ENCODE data around the gene HS6ST1.

The HS6ST1 gene

DNA sequence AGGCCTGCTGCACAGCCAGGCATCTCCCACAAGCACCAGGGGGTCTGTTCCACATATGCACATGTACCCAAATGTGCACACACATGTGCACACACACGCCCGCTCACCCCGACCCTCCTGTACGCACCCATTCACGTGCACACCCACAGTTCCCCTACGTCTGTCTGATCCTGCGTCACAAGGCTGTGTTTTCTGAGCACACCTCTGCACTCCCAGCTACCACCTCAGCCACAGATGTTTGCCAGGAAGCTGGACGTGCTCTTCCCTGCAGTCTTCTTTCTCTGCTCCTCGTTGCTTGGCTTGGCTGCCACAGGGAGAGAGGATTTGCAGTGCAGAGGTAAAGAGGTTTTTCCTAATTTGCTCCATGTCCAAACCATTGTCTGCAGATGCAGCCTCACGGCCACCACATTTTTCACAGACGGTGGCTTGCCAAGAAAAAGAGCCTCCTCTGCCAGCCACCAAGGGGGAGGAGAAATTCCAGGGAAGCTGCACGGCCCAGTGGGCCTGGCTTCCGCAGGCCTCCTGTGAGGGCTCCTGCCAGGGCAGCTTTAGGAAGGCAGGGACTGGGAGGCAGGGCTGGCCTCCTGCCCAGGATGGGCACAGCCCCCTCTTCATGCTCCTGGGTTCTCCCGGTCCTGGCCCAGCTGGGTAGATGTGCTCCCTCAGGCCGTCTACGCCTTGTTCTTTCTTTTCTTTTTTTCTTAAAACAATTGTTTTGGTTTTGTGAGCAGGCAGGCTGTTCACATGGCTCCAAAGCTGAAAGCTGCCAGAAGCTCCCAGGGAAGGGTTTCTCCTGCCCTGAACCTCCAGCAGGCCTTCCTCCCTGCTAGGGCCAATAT, 29.3 kb upstream of the HS6ST1 start:
- no peak for DNase-seq

DNA sequence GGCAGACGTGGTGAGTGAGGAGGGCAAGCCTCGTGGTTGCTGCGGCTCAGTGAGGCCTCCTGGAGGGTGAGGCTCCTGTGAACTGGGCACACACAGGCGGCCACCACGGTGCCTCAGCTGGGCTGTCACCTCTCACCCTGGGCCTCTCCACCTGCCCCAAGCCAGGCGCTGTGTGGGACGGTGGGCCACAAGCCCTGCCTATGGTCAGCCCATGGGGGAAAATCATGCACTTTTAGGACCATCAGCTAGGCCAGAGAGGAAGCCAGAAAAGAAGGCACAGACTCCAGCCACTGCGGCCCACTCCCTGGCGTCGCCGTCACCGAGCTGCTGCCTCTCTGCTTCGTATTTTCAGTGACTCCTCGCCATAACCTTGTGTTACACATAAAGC, 28.5 kb upstream of the HS6ST1 start:
- DNase-seq: no peak

DNA sequence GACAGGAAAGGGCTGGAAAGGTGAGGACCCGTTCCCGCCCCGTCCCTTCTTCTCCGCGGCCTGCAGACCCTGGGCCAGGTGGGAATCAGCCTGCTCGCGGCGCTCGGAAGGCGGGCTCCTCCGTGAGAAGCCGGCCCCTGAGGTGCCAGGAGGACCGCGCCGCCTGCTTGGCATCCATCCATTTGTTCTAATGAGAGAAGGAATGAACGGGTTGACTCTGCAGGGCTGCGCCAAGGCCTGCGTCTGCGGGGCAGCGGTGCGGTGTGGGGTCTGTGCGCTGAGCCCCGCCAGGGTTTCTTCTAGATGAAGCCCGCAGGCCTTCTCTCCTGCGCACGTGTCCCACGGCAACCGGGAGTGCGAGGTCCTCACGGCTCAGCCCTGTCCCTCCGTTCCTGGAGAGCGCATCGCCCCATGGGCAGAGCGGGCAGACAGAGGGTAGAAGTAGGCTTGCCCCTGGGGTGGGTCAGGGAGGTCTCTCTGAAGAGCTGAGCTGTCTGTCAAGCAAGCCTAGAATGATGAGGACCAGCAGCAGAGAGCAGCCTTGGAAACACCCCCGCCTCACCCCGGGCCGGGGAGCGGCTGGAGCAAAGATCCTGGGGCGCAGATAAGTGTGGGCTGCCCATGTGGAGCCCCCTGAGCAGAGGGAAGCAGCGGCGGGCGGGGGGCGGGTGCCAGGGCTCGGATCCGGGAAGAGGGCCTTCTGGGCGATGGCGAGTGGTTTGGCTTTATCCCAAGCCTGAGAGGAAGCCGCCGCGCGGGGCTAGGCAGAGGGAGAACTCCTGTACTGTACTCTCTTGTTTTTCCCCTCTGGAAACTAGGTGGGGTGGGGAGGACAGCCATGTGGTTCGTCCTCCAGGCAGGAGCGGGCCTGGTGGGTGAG, 27.9 kb upstream of the HS6ST1 start:
- DNase-seq: no peak

DNA sequence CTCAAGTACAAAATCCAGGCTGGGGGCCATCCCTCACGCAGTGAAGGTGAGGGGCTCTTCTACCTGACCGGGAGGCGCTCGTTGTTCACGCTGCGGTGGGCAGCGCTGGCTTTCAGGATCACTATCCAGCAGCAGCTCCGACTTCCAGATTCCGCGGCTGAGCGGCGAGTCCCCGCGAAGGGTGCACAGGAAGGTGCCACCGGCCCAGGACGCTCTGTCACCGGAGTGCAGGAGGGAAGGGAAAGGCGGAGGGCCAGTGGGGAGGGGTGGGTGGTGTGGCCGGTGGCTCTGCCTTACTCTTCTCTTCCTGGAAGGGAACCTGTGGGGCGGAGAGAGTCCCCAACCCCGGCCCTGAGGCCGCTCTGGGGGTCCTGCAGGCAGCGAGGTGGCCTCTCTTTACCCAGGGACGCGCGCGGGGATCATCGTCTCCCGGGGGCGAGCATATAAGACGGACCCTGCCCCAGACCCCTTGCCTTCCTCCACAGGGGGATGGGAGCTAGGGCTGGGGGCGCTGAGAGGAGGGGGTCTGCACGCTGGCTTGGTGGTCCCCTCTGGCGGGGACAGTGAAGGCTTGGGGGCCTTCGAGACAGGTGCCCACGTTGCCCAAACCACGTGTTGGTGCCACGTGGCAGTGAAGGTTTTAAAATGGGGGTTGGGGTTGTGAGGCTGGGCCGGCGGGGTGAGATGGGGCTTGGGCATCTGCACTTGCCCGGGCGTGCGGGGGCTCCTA, 26.9 kb upstream of the HS6ST1 start:
- DNase-seq: no peak

DNA sequence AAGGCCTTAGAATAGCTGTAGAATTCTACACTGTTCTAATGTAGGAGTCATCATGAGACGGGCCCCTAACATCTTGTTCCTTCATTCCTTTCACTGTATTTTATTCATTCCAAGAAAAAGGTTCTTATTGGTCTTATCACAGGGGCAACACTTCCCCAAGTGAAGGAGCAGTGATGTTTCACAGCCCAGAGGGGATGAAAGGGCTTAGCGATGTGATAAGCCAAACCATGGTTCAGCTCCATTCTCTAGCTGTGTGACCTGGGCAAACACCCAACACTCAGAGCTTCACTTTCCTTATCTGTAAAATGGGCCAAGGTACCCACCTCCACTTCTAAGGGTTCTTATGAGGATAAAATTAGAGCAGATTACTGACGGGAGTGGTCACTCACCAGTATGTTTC, 25.4 kb upstream of the HS6ST1 start:
- no peak for DNase-seq

DNA sequence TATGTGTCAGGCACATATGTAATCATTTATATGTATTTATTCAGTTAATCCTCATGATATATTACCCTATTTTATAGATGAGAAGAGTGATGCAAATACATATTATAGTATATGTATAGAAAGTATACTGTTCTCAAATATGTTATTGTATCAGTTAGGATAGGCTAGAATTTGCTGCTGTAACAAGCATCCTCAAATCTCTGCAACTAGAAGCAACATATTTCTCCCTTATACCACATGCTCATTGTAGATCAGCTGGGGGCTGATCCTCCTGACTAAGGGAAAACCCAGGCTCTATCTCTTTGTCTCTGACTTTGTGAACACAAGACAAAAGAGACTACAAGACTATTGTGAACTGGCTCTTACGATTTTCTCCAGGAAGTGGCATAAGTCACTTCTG, 24.8 kb upstream of the HS6ST1 start:
- DNase-seq: no peak

DNA sequence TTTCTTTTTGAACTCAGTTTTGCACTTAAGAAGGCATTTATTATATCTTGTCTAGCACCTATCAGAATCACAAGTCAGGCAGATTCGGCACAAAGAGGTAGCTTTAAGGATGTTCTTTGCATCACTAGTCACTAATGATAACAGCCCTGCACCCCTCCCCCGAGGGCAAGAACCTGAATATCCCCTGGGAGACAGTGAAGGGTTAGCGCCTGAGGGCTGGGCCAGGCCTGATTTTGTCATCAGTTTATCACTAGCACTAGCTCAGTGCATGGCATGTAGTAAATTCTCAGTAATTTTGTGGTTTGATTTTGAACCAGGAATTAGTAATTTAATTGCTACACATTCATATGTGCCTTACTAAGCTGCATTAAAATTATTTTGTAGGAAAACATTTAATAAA, 23.9 kb upstream of the HS6ST1 start:
- no peak for DNase-seq

DNA sequence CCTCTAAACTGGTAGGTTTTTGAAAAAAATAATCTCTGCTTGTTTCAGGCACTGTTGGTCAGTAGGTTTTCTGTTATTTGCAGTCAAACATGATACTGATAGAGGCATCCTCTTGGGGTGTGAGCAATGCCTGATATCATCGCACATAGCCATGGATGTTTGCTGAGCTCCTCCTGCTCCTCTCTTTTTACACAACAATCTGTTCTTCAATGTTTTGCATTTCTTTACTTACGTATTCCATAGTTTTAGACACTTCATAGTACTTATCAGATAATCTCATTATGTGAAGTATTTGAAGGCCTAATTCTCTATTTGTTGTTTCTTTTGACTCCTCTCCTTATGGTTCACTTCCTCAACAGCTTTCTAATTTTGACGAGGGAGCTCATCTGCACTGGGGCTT, 23.0 kb upstream of the HS6ST1 start:
- no peak for DNase-seq

DNA sequence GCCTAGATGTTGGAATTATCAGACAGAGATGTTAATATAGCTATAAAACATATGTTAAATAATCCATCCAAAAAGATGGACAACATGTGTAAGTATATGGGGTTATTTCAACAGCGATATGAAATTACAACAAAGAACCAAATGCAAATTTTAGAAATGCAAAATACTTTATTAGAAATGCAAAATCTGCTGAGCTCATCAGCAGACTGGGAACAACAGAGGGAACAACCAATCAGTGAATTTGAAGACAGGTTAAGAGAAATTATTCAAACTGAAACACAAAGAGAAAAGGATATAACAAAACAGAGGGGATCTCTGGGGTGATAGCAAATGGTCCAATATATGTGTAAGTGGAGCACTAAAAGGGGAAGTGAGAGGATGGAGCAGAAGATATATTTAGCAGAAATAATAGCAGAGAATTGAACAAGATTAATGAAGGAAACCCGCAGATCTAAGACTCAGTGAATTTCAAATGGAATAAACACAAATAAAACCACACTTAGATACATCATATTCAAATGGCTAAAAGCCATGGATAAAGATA, 13.5 kb upstream of the HS6ST1 start:
- peak; percentile 38 for DNase-seq

DNA sequence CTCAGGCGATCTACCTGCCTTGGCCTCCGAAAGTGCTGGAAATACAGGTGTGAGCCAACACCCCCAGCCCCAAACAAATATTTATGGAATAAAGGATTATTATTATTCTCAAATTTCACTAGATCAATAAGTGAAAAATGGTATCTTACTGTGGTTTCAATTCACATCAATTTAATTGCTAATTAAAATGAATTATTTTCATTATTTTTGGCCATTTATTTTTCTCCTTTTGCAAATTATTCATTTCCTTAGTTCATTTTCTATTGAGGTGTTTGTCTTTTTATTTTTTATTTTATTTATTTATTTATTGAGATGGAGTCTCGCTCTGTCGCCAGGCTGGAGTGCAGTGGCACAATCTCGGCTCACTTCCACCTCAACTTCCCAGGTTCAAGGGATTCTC, 11.9 kb upstream of the HS6ST1 start:
- no peak for DNase-seq

DNA sequence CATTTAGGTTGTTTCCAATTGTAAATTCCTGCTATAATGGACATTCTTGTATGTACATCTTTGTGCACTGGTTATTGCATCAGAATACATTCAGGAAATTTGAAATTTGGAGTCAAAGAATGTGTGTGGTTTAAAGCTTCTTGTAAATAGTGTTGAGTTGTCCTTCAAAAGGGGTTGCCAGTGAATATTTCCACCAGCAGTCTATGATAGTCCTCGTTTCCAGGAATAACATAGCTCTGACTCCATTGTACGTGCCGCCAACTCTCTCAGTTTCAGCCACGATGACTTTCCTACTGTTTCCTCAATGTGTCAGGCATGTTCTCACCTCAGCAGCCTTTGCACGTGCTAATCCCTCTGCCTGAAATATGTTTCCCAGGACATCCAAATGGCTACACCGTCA, 10.9 kb upstream of the HS6ST1 start:
- no peak for DNase-seq

DNA sequence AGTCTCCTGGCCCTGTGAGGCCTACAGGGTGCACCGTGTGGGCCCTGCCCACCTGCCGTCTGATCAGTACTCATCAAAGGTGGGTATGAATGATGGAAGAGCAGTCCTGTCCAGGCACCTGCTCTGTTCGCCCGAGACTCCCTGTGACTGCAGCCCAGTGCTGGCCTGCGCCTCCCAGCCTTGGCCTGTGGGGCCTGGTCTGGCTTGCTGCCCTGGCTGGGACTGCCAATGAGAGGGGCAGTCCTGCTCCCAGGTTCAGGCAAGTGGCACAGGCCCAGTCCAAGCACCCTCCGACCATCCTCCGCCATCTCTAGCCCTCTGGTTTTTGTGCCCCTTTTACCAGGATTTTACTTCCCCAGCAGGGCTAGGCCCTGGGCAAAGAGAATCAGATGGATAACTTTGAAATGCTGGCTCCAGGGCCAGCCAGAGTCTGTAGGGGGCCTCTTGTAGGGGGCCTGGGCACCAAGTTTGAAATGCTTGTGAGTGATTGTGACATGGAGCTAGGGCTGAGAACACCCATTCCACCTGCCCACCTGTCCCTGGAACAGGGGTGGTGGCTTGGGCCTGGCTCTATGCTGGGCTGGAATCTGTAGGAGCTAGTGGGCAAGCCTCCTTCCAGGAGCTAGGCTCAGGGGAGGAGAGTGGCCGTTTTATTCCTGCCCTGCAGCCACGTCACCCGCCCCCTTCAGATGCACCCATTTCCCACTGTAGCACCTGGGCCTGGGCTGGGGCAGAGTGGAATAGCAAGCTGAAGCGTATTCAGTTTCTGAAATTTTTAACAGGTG, 8.7 kb upstream of the HS6ST1 start:
- no peak for DNase-seq

DNA sequence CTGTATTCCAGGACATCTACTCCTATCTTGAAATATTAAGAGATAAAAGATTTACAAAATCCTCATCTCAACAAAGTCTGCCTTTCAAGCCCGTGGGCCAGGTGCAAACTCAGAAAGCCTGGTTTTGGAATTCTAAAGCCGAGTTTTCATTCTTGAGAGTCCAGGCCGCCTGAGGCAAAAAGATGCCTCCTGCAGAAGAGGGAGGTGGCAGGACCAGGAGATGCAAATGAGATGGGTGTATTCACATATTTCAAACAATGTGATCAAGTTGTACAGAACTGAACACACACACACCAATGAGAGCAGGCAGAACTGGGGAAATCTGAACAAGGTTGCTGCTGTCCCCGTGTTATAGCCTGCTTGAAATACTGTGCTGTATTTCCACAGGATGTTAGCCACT, 7.7 kb upstream of the HS6ST1 start:
- no peak for DNase-seq

DNA sequence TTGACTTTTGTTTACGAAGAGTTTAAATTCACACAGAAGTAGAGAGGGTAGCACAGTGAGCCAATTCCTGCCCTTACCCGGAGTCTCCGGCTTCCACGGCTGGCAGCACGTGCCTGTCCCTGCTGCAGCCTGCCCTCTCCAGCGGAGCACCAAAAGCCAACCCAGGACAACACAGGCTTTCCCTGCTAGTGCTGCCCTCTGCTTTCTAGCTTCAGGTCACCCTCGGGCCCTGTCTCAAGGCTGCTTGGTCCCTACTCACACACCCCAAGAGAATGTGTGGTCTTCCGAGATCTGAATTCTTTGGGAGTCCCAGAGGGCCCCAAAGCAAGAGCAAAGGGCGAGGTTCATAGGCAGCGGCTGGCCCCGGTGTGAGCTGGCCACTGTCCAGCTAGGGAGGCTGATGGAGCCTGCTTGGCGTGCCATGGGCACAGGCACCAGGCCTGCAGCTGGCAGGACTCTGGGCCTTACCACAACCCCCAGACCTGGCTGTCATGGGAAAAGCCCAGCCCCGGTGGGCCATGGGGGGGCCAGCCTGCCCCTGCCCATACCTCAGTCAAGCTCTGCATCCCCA, 7.0 kb upstream of the HS6ST1 start:
- DNase-seq: no peak

DNA sequence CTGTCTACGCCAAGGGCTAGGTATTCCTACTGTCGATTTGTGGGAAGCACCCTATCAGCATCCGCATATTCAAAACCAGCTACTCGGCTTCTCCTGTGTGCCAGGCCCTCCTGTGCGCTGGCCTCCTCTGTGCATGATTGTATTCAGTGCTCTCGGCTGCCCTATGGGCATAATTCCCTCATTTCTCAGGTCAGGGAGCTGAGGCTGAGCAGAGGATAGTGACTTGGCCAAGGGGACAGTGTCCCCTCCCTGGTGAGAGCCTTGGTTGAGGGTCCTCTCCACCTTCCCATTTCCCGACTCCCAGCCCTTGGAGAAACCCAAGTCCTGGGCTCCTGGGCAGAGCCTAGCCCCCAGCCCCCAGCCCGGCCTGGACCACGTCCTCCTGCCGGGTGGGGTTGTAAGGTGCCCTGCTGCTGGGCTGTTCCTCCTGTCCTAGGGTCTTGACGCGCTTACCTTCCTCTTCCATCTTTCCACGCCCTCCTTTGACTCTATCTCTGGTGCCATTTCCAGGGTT, 6.3 kb upstream of the HS6ST1 start:
- DNase-seq: no peak

DNA sequence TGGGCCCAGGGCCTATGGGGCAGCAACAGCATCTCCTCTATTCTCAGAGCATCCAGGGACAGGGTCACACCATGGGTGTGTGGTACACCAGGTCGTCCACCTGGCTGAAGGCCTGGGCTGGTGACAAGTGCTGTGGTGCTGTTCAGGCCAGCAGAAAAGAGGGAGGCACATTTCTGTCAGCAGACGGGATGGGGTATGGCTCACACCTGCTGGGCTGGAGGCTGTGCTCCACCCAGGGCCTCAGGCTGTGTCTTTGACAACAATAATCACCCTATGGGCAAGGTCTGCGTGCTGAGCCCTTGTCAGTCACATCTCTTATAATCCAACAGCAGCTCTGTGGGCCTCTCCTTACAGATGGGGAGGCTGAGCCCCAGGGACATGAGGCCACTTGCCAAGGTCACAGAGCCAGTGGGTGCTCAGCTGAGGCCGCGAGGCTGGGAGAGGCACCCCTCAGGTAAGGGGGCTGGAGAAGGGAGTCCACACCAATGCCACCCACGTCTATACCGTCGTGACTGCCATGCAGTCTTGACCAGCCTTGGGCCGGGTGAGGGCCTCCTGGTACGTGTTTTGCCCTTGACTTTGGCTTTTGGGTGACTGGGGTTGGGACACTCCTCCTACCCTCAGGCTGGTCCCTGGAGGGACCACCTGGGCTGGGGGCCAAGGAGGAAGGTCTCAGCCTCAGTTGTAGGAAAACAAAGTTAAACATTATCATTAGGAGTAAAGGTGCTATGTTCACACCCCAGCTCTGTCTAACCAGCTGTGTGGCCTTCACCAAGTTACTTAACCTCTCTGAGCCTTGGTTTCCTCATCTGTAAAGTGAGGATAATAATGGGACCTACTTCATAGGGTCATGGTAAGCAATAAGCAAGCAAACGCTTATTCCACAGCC, 5.6 kb upstream of the HS6ST1 start:
- no peak for DNase-seq

DNA sequence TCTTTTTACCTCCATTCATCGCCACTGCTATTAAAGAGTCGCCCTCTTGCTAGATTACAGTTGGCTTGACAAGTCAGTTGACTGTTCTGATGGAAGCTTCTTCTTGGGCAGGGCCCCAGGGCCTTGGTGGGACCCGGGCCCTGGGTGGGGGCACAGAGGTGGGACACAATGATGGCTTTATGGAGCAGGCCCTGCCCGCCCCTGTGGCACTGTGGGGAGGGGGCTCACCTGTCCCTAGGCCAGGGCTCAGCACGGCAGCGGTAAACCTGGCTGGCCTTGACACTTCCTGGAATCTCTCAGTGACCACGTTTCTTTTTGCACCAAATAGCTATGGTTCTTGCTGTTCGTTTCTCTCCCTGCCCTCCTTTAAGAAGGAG, 4.9 kb upstream of the HS6ST1 start:
- DNase-seq: no peak

DNA sequence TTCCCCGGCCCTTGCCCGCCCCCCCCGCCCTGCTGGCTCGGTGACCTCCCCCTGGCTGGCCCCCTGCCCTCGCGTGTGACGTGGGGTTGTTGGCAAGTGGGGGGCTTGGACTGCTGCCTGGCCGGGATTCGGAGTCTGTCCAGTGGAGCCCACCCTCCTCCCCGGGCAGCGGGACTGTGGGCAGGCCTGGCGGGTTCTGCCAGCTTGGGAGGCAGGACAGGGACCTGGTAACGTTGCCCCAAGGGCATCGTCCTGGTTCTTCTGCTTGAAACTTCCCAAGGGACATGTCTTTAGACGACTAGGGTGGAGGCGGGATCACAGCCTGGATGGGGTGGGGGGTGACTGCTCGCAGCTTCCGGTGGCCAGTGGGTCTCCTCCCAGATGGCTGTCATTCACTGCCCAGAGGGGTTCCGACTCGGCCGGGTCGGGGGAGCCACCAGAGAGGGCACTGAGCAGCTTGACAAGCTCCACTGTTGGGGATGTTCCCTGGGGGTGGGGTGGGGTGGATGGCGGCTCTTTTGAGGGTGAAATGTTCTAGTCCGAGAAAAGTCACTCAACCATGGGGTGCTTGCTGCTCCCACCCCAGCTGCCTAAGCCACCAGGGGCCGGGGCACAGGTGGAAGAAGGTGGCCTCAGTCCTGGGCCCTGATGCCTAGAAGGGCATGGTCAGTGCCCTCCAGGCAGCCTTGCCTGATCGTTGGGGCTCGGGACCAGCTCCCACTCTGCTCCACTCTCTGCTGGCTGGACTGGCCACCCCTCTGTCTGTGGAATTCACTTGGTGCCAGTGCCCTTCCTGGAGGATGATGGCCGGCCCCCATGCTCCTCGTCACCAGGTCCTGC, 4.3 kb upstream of the HS6ST1 start:
- no peak for DNase-seq

DNA sequence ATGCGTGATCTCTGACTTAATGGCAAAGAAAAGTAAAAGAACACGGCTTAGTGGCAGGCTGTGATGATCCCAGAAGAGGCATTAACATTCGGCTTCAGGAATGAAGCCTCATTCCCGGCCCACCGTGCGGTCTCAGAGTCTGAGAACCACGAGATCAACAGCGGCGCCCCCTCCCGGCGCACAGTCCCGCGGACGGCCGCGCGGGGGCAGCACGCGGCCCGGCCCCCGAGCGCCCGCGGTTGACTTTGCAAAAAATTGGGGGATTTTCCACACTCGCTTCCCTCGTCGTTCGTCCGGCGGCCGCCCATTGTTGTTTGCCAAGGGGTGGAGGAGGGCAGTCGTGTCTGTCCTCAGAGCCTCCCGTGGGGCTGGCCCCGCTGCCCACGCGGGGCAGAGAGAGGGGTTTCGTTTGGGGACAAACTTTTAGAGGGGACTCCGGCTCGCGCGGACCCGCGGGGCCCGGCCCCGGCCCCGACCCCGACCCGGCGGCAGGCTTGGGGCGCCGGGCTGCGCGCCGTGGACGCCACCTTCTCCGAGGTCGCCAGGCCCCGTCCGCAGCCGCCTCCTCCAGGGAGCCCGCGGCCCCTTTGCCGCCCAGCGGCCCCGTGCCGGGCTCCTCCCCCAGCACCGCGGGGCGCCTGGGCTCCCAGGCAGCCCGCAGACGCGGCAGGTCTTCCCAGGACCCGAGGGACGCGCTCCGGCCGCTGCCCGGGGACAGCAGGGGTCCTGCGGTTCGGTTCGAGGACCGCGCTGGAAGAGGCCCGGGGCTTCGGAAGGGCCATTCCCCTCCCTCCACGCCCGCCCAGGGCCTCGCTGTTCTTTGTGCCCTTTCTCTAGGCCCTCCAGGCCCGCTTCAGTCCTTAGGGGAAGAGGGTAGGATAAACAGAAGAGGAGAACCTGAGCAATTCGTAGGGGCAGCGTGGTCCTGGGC, 3.4 kb upstream of the HS6ST1 start:
- DNase-seq: peak; percentile 85

Measured in RPMI8226 (cell line).